Keratinocyte (primary cell): ENCODE data around the gene METAP1.

ENCODE experiments used
- CTCF ChIP-seq, 3 experiments: IDR thresholded peaks in 1 of 3; conservative IDR thresholded peaks in 1 of 3; optimal IDR thresholded peaks in 1 of 3; 2 replicates in 2 of 3; 3 replicates in 1 of 3; pipeline versions ENCODE3 to v1.5.1; 2011; ENCODE audit warnings: low read length in 3 of 3, mild to moderate bottlenecking in 3 of 3, moderate library complexity in 2 of 3, control low read depth in 1 of 3, inconsistent platforms in 1 of 3; ENCODE audit not compliant: insufficient read depth in 2 of 3; ENCODE audit errors: extremely low read depth in 1 of 3
- EZH2 ChIP-seq: IDR thresholded peaks from one replicate; pipeline ENCODE4 v1.6.1; 2012; ENCODE audit warnings: inconsistent platforms, mild to moderate bottlenecking, low read length, moderate library complexity

- no peak for TF ChIP-seq CTCF (optimal IDR thresholded peaks at IDR 0.05 in 1 of 3, IDR thresholded peaks at IDR 0.05 in 1 of 3, conservative IDR thresholded peaks at IDR 0.05 in 1 of 3; ENCODE audit: extremely low read depth in 1 of 3, insufficient read depth in 2 of 3, low read length in 3 of 3)
- no peak for TF ChIP-seq EZH2
These were observed 57.4 kb downstream of the METAP1 start for GRCh38 chr4:99052902-99053301.
